ENCODE results near the gene GLS.
"Not testable (repeated sequence)": the region's sequence is repeated elsewhere in the genome, so short reads cannot be mapped to it uniquely, and the experiment has no call there.

- not testable (repeated sequence) for TF ChIP-seq HNRNPL (IDR thresholded peaks at IDR 0.05; ENCODE audit: low read depth, low read length); CTCF (IDR thresholded peaks at IDR 0.05 in 2 of 3, conservative IDR thresholded peaks at IDR 0.05 in 1 of 3; ENCODE audit: insufficient read depth in 2 of 3, low read depth in 1 of 3, low read length in 3 of 3); ZKSCAN8 (CRISPR knock-in tag; IDR thresholded peaks at IDR 0.05); JUND (IDR thresholded peaks at IDR 0.05; ENCODE audit: borderline replicate concordance, low read depth, low read length); JUND (tag; IDR thresholded peaks at IDR 0.05; ENCODE audit: borderline replicate concordance, low read depth, low read length); HCFC1 (IDR thresholded peaks at IDR 0.05; ENCODE audit: low read depth, low read length); ZKSCAN1 (IDR thresholded peaks at IDR 0.05; ENCODE audit: low read depth, low read length); ZBTB11 (CRISPR knock-in tag; IDR thresholded peaks at IDR 0.05); FOXA1 (IDR thresholded peaks at IDR 0.05; ENCODE audit: borderline replicate concordance); ZNF133 (CRISPR knock-in tag; IDR thresholded peaks at IDR 0.05); RCOR1 (IDR thresholded peaks at IDR 0.05; ENCODE audit: borderline replicate concordance in 1 of 2, low read depth in 2 of 2, low read length in 2 of 2); BMI1 (IDR thresholded peaks at IDR 0.05; ENCODE audit: low read length); MIER1 (IDR thresholded peaks at IDR 0.05; ENCODE audit: low read depth); ZNF12 (CRISPR knock-in tag; IDR thresholded peaks at IDR 0.05); GATA2 (CRISPR knock-in tag; IDR thresholded peaks at IDR 0.05)
Measured at GRCh38 chr2:190873451-190873850, 7.2 kb upstream of the GLS start.

Data from K562 (cell line).